Adipocyte (in vitro differentiated cells): ENCODE measurements around the gene PLEKHH3.

Source experiments
- DNase-seq: peaks from one replicate; pipeline ENCODE4 v3.0.0-alpha.2; 2015; ENCODE audit warnings: low read depth
- H3K27me3 ChIP-seq: replicated peaks from 2 replicates; pipeline ENCODE4 v1.7.0; 2013; ENCODE audit warnings: mild to moderate bottlenecking, low read length, moderate library complexity; ENCODE audit not compliant: control insufficient read depth, insufficient read depth
- H3K36me3 ChIP-seq: 2 replicates; pipeline ENCODE4 v1.7.0; 2013; ENCODE audit warnings: low read length, mild to moderate bottlenecking, moderate library complexity; ENCODE audit not compliant: control insufficient read depth, insufficient read depth, severe bottlenecking
- H3K4me1 ChIP-seq: 2 replicates; pipeline ENCODE4 v1.7.0; 2013; ENCODE audit warnings: mild to moderate bottlenecking, low read length, moderate library complexity; ENCODE audit not compliant: control insufficient read depth, insufficient read depth
- H3K4me3 ChIP-seq: 2 replicates; pipeline ENCODE4 v1.7.0; 2013; ENCODE audit warnings: mild to moderate bottlenecking, low read length, moderate library complexity
- H3K9ac ChIP-seq: 2 replicates; pipeline ENCODE4 v1.7.0; 2013; ENCODE audit warnings: mild to moderate bottlenecking, low read length, moderate library complexity
- H3K9me3 ChIP-seq: 2 replicates; pipeline ENCODE4 v1.7.0; 2013; ENCODE audit warnings: mild to moderate bottlenecking, low read length, moderate library complexity; ENCODE audit not compliant: control insufficient read depth

The PLEKHH3 gene

DNA sequence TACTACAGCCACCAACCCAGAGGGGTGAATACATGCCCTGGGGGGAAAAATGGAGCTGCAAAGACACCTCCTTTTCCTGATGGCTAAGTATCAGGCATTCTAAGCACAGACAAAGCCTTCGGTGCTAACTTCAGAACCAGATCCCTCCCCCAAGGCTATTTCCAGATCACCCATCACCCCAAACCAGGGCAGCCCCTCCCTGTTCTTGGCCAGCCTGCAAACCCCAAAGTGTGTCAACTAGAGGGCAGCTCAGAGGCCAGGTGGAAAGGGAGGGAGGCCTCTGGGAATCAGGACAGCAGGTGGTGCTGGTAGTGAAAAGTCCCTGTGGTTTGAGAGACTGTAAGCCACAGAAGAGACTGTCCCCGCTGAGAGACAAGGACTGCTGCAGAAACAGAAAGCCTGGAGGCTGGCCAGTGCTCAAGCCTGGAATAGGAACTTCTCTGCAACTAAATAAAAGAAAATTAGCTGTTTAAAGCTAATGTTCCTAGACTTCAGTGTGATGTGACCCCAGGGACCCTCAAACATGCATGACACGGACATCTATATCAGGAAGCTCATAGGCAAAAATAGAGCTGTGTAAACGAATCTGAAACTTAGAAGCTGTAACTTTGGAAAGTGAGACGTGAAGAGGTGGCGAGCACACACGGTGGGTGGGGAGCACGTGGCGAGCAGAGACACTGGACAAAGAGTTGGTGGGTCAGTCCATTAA lies 58.2 kb downstream of the PLEKHH3 start:
- H3K27me3 ChIP-seq: no peaks in the 10 kb centered on the region
- H3K9me3 ChIP-seq: no peaks in the 10 kb centered on the region
- peaks cover 6% of the 10 kb centered on the region for H3K4me1 ChIP-seq
- no peak overlapping the region for H3K4me3 ChIP-seq
- H3K9ac ChIP-seq: no peak overlapping the region
- DNase-seq: no peak
- H3K36me3 ChIP-seq: peaks cover 24% of the 10 kb centered on the region

DNA sequence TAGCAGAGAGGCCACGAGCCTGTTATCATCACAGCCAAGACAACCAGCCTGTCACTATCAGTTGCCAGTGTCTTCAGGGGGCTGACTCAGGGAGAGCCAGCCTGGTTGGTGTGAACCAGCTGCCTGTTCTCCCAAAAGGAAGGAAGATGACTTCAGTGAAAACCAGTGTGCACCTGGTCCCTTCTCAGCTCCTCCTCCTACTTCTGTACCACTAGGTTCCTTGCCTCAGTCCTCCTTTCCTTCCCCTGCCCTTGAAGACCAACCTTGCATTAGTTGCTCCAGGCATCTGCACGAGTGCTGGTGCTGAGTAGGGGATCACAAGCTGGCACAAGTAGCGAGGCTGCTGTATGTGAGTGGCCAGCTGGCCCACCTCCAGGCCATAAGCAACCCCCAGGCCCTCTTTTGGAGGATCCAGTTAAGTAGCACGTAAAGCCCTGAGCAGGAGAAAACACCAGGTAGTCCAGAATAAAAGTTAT lies 58.8 kb downstream of the PLEKHH3 start:
- Histone ChIP-seq H3K27me3 (no peaks in the 10 kb centered on the region), H3K9me3 (no peaks in the 10 kb centered on the region), H3K36me3 (peaks cover 30% of the 10 kb centered on the region), H3K4me1 (peaks cover 6% of the 10 kb centered on the region), H3K9ac (no peak overlapping the region), H3K4me3 (no peak overlapping the region)
- DNase-seq: no peak
